Measurements from ENCODE around the gene ZNF506.
"Not testable (repeated sequence)": the region's sequence is repeated elsewhere in the genome, so short reads cannot be mapped to it uniquely, and the experiment has no call there.

The ZNF506 gene

DNA sequence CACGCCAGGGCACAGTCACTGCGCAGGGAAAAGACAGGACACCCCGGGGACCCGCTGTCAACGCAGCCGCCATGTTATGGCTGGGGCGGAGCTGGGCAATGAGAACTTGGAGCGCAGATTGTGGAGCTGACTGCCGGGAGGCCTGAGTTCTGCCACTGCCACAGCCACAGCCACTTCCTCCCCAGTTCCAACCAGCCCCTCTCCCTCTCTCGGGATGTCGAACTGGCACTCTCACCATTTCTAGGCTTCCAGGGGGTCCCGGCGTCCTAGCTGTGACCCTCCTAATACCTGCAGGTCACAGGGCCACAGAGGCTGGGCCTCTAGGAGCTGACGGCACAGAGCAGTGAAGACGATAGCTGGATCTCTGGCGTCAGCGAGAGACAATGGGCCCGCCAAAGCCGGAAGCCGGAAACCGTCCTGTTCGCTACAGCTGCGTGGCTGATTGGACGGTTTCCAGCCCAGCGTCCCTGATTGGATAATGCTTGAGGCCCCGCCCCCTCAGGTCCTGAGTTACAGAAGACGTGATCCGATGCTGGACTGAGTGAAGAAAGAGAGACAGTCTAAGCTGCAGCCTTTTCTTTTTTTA, at the start of gene ZNF506:
ZNF506 (minus strand) TSS at position 385 of the 586 bp plus-strand sequence; CDS start at position 238, 147 bp downstream.
- DNase-seq (ENCODE audit: low read depth in 2 of 2) = peak; percentile 94 to 96

DNA sequence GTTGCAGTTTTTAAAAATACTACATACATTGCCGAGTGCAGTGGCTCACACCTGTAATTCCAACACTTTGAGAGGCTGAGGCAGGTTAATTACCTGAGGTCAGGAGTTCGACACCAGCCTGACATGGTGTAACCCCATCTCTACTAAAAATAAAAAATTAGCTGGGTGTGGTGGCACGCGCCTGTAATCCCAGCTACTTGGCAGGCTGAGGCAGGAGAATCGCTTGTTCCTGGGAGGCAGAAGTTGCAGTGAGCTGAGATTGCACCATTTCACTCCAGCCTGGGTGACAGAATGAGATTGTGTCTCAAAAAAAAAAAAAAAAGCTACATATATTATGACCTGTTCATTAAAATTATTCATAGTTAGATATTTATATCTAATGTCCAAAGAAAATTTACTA, 48.5 kb upstream of the ZNF506 start:
- DNase-seq (ENCODE audit: low read depth in 2 of 2) = not testable (repeated sequence)

DNA sequence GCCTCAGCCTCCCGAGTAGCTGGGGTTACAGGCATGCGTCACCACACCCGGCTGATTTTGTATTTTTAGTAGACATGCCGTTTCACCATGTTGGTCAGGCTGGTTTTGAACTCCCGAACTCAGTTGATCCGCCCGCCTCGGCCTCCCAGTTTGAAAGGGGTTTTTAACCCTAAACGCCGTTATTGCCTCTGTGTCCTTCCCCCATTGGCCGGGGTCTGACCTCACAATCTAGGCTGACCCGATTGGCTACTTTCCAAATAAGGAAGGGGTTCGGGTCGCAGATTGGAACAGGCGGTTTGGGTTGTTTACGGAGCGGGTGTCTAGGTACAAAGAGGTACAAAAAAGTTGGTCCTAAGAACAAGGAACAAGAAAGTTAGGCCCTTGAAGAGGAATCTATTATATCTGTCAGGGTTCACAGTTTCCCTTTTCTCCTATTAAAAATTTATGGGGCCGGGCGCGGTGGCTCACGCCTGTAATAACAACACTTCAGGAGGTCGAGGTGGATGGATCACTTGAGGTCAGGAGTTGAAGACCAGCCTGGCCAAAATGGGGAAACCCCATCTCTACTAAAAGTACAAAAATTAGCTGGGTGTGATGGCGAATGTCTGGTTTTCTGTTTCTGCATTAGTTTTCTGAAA, 45.2 kb upstream of the ZNF506 start:
- peak in 1 of 2 donors; percentile 25 for DNase-seq (ENCODE audit: low read depth in 2 of 2)

DNA sequence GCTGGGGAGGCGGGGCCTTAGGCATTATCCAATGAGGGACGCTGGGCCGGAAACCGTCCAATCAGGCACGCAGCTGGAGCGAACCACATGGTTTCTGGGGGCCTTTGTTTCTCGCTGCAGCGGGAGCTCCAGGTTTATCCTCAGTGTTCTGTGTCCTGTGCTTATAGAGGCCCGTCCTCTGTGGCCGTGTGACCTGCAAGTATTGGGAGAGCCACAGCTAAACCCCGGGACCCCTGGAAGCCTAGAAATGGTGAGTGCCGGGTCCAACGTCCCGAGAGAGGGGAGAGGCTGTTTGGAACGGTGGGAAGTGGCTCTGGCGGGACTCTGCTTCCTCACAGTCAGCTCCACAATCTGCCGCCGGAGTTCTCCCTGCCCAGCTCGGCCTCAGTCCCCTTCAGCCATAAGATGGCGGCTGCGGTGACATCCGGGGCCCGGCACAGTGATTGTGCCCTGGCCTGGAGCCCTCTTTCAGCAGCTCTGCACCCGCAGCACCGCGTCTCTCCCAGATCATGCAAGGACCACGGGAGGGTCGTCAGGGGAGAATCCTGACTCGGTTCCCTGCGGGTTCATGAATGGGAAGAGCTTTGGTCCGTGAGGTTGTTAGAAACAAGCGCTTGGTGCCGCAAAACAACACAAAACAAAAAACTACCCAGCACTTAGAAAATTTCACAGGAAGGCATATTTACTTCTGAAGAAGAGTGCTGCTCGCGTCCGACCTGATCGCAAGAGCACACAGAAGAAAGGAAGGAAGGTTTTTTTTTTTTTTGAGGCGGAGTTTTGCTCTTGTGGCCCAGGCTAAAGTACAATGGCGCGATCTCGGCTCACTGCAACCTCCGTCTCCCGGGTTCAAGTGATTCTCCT, 44.4 kb upstream of the ZNF506 start, which contains the start of gene ZNF253:
ZNF253 (plus strand) TSS at position 133 of the 861 bp plus-strand sequence; CDS start at position 248, 115 bp downstream.
- DNase-seq (ENCODE audit: low read depth in 2 of 2) = peak; percentile 94 to 95

DNA sequence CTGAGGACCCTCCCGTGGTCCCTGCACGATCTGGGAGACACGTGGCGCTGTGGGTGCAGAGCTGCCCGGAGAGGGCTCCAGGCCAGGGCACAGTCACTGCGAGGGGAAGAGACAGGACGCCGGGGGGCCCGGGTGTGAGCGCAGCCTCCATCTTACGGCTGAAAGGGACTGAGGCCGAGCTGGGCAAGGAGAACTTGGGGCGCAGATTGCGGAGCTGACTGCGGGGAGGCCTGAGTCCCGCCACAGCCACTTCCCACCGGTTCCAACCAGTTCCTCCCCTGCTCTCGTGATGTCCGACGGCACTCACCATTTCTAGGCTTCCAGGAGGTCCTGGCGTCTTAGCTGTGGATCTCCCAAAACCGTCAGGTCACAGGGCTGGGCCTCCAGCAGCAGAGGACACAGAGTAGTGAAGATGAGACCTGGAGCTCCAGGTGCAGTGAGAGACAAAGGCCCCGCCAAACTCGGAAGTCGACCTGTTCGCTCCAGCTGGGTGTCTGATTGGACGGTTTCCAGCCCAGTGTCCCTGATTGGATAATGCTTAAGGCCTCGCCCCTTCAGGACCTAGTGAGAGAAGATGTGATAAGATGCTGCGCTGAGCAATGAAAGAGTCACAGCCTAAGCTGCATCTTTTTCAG, 39.3 kb upstream of the ZNF506 start:
- peak; percentile 29 to 32 for DNase-seq (ENCODE audit: low read depth in 2 of 2)

DNA sequence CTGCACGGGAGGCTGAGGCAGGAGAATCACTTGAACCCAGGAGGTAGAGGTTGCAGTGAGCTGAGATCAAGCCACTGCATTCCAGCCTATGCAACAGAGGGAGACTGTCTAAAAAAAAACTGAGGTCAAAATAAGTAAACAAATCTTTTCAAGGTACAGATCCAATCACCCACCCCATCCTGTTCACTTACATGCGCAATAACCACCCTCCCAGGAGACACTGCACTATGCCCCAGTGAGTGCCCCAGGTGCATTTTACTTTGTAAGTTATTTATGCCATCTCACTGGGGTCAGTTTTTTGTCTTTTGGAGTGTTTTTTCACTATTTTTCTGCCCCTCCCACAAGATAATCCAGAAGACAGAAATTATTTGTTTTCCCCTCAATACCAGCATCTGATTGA, 37.2 kb upstream of the ZNF506 start:
- no peak for DNase-seq (ENCODE audit: low read depth in 2 of 2)

DNA sequence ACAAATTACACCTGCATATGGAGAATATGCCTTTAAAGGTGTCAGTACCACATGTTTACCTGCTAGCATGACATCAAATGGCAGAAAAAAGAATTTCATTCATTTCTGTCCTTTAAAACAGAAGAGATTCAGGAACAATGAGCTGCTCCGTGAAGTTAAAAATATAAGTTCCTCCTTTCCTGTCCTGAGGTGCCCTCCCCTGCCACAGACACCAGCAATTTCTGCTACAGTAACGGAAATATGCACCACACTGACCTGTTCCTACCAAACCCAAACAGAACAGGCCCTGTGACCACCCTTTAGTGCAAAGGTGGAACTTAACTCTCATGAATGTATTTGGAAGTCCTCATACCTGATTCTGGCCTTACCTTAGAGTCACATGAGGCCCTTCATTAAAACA, 30.2 kb upstream of the ZNF506 start:
- not testable (repeated sequence) for DNase-seq (ENCODE audit: low read depth in 2 of 2)

DNA sequence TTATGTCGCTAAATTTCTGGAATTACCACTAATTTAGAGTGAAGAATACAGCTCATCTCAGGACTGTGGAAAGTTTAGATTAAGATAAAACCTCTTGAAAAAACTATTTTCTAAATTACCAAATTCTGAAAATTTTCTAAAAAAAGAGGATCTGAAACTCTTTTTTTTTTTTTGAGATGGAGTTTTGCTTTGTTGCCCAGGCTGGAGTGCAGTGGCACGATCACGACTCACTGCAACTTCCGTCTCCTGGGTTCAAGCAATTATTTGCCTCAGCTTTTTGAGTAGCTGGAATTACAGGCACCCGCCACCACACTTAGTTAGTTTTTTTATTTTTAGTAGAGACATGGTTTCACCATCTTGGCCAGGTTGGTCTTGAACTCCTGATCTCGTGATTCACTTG, 27.5 kb upstream of the ZNF506 start:
- no peak for DNase-seq (ENCODE audit: low read depth in 2 of 2)

DNA sequence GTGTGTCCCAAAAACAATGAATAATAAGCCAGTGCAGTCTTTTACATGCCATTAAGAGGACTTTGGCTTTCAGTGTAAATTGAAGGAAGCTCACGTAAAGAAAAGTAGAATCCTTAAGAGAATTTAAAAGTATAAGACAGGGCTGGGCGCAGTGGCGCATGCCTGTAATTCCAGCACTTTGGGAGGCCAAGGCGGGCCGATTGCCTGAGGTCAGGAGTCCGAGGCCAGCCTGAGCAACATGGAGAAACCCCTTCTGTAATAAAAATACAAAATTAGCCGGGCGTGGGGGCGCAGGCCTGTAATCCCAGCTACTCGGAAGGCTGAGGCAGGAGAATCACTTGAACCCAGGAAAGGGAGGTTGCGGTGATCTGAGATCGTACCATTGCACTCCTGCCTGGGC, 26.2 kb upstream of the ZNF506 start:
- no peak for DNase-seq (ENCODE audit: low read depth in 2 of 2)

DNA sequence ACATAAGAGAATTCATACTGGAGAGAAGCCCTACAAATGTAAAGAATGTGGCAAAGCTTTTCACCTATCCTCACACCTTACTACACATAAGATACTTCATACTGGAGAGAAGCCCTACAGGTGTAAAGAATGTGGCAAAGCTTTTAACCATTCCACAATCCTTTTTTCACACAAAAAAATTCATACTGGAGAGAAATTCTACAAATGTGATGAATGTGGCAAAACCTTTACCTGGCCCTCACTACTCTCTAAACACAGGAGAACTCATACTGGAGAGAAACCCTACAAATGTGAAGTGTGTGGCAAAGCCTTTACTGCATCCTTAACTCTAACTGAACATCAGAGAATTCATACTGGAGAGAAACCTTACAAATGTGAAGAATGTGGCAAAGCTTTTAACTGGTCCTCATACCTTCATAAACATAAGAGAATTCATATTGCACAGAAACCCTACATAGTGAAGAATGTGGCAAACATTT, 14.0 kb upstream of the ZNF506 start:
- no peak for DNase-seq (ENCODE audit: low read depth in 2 of 2)

DNA sequence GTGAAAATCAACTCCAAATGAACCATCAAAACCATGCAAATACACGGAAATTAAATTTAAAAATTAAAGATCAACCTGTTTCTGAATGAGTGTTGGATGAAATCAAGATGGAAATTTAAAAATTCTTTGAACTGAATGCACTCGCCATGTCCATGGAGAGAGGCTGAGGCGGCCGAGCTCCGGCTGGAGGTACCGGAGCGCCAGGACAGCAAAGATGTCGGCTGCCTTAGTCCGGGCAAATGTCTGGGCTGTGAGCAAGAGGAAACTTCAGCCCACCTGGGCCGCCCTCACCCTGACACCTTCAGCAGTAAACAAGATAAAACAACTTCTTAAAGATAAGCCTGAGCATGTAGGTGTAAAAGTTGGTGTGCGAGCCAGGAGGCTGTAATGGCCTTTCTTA, 5.3 kb upstream of the ZNF506 start:
- DNase-seq (ENCODE audit: low read depth in 2 of 2) = no peak

DNA sequence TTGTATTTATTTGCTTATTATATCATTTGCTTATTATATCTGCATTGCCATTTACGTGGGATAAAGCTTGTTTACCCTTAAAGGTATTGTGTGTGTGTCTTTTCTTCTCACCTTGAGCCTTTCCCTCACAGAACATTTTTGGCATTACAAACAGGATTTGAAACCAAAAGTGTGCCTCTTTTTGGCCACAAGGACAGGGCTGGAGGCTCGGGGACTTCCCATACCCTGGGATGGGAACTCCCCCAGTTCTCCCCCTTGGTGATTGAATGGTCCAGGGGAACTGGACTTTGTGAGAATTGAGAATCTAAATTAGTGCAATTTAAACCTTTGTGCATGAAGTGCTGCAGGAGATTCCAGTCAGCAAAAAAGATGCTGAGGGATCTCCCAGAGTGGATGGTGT, 2.4 kb upstream of the ZNF506 start:
- DNase-seq (ENCODE audit: low read depth in 2 of 2) = no peak

DNA sequence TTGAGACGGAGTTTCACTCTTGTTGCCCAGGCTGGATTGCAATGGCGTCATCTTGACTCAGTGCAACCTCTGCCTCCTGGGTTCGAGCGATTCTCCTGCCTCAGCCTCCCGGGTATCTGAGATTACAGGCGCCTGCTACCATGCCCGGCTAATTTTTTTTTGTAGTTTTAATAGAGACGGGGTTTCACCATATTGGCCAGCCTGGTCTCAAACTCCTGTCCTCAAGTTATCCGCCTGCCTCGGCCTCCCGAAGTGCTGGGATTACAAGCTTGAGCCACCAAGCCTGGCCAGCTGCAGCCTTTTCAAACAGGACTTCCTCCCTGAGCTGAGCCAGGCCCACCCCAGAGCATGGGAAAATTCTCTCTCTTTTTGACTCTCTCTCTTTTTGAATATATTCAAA, 426 bp upstream of the ZNF506 start:
- DNase-seq (ENCODE audit: low read depth in 2 of 2) = not testable (repeated sequence)

DNA sequence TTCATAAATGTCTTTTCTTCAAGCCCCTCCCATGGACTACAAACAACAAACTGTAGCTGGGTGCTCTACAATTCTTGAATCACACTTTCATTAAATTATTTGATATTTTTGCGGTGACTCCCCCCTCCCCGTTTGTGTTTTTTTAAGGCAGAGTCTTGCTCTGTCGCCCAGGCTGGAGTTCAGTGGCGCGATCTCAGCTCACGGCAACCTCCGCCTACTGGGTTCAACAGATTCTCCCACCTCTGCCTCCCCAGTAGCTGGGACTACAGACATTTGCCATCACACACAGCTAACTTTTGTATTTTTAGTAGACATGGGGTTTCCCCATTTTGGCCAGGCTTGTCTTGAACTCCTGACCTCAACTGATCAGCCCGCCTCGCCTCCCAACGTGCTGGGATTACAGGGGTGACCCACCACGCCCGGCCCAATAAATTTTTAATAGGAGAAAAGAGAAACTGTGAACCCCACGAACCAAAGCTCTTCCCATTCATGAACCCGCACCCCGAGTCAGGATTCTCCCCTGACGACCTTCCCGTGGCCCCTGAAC, 703 bp downstream of the ZNF506 start:
- DNase-seq (ENCODE audit: low read depth in 2 of 2) = no peak

DNA sequence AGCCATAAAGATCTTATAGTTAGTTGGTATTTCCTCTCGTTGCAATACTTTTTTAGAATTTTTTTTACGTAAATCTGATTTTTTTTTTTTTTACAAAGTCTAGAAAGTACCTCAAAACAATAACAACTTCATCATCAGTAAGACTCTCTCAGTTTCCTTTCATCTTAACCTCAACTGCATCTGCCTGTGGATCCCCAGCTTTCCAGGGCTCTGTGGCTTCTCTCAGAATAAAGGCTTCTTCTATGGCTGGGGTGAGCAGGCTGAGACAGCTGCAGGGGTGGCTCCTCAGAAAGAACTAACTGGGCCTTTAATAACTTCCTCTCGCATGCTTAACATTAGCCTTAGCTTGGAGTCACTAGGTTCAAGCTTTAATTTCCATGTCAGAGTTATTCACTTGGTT, 4.2 kb downstream of the ZNF506 start:
- no peak for DNase-seq (ENCODE audit: low read depth in 2 of 2)

DNA sequence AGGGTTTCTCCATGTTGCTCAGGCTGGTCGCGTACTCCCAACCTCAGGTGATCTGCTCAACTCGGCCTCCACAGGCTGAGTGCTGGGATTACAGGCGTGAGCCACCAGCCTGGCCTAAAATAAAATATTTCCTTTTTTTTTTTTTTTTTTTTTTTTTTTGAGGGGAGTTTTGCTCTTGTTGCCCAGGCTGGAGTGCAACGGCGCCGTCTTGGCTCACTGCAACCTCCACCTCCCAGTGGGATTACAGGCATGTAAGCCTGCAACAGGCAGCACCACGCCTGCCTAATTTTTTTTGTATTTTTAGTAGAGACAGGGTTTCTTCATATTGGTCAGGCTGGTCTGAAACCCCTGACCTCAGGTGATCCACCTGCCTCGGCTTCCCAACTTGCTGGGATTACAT, 4.9 kb downstream of the ZNF506 start:
- no peak for DNase-seq (ENCODE audit: low read depth in 2 of 2)

DNA sequence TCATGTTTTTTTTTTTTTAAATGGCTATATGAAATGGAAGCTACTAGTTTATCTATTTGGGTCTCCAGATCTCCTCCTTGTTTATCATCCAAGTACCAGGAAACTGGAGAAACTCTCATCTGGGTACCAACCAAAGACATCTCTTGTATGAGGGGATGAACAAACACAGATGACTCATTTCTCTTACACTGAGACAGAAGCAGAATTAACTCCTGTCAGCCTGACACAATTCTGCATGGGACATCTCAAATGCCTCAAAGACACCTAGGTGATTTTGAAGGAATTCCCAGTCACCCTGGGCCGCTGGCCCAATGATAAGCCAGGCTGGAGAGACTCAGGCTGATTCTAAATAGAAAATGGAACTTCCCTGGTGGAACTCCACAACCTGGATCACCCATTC, 9.6 kb downstream of the ZNF506 start:
- not testable (repeated sequence) for DNase-seq (ENCODE audit: low read depth in 2 of 2)

DNA sequence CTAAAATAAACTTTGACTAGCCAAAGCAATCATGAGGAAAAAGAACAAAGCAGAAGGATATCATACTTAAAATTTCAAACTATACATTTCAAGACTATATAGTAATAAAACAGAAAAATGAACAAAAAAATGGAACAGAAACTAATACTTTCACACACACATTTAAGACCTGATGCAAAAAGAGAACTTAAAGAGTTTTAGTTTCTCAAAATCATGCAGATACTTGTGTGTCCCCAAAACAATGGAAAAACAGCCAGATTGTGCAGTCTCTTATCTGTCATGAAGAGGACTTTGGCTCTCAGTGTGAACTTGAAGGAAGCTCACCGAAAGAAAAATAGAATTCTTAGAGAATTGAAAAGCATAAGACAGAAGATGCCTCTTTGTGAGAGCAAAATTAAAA, 16.1 kb downstream of the ZNF506 start:
- DNase-seq (ENCODE audit: low read depth in 2 of 2) = no peak

DNA sequence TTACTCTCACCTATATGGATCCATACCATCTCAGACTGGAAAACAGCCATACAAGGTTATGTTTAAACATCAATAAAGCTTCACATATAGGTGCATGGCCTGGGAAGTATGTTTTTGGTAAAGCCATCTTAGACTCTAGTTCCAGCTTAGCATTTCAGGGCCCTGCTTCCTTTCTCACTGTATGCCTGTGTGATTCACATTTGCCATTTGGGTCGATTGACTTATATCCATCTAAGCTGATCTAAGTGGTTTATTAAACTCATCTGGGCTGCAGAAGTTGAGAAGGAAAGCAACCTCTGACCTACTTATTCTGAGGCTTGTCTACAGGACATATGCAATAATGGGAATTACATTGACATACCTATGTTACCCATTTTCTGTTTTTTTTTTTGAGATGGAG, 33.5 kb downstream of the ZNF506 start:
- no peak for DNase-seq (ENCODE audit: low read depth in 2 of 2)

DNA sequence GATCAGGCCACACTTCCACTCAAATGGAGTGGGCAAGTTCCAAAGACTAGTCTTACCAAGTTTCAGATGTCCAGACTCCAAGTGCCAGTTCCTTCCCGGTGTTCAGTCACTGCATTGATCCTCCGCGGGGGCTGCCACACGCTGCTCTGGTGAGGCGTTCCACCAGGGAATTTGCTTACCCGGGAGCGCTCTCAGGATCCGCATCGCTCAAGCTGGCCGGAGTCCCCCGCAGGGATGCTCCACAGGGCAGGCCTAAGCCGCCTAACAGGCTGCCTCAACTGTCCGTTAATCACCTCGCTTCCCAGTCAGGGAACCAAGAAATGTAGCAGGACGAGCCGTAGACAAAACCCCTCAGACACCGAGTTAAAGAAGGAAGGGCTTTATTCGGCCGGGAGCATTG, 36.1 kb downstream of the ZNF506 start:
- not testable (repeated sequence) for DNase-seq (ENCODE audit: low read depth in 2 of 2)

DNA sequence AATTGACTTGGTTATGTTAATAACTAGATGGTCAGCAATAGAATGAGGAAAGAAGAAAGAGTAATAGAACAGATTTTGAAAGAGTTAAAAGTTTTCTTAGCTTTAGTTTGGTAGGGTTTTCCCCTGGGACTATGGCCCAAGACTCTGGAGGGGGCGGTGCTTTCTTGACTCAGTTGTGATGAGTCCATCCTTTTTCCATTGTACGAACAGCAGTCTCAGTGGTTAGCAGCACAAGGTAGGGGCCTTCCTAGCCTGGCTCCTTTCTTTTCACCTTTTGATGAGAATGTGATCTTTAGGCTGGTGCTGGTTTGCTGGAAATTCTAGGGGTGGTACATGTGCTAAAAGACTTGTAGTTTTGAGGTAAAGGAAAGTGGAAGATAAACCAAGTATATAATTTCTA, 38.8 kb downstream of the ZNF506 start:
- DNase-seq (ENCODE audit: low read depth in 2 of 2) = peak in 1 of 2 donors; percentile 36

DNA sequence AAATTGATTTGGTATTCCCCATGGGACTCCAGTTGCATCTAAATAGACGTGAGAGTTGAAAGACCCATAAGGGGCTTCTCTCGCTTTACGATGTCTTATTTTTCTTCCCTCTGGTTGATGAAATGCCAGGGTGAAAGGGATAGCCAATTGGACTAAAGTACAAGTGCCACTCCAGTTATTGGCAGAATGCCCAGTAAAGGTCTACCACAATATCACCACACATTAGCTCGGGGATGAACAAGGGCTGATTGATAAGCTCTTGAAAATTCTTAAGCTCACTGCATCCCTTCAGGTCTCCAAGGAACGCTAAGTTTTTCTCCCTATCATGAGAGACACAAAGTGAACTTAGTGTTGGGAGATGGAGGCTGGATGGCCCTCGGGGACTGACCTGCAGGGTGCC, 39.8 kb downstream of the ZNF506 start:
- DNase-seq (ENCODE audit: low read depth in 2 of 2) = not testable (repeated sequence)

Data from activated CD4-positive, alpha-beta T cell treated with anti-CD3 and anti-CD28 coated beads for 24 hours (primary cell).